Kidney glomerular epithelial cell (primary cell): ENCODE results near the gene SHH.

ENCODE experiments used
- DNase-seq: peaks from one replicate; lab custom pipeline; 2025; lab: John Stamatoyannopoulos, UW

Gene SHH

DNA sequence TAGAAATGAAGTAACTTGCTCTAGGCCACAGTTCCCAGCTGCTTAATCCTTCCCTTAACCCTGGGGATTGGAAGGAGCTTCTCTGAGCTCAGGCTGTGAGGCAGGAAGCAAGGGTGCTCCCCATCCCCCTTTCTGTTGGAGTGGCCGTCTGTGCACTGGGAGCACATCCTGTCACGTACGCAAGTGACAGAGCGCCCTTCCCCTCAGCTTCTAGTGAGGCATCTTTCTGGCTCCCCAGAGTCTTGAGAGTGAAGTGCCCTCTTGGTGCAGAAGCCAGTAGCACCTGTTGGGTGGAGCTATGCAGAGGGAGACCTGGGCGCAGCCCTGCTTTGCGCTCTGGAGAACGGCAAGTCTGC, 47.8 kb downstream of the SHH start:
- DNase-seq, result no peak

DNA sequence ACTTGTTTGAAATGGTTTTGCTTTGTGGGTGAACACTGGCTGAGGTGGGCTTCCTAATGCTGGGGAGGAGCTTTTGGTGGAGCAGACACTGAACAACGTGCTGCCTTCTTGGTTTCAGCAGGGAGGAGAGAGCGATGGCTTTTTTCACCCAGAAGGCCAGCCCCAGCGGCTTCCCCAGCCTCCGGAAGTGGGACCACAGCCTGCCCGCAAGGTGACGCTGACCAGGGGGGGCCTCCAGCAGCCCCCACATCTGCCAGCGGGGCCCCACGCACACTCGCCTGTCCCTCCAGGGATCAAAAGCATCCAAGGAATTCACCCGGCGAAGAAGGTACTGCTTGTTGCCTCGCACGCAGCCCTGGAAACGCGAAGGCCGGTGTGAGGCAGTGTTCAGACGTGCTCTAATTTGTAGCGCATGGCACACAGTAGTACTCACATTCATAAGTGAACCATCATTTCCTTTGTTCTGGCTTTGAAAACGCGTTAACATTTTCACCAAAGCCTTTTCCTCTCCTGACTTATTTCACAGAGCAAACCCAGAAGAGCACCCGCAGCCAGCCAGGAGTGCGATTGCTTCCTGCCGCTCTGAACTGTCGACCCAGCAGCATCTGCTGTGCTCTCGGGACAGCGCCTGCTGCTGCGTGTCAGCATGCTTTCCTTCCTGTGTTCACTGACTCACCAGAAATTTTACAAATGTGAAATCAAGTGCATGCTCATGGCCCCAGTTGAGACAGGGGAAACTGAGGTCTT, 48.4 kb downstream of the SHH start:
- no peak for DNase-seq

DNA sequence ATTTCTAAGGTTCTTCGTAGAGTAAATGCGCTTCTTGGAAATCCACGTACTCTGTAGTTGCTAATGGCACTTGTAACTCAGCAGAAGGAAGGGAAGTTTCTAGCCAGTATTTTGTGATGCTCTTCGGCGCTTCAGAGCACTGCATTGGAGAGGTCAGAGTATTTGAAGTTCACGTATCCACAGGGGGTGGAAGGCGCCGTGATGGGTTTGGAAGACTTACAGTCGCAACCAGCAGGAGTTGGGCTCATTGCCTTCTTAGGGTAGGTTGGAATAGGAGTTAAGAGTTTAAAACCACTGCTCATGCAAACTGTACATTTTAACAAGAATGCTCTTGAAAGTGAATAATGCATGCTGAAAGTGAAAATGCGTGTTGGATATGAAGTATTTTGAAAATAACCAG, 49.1 kb downstream of the SHH start:
- DNase-seq, result no peak

DNA sequence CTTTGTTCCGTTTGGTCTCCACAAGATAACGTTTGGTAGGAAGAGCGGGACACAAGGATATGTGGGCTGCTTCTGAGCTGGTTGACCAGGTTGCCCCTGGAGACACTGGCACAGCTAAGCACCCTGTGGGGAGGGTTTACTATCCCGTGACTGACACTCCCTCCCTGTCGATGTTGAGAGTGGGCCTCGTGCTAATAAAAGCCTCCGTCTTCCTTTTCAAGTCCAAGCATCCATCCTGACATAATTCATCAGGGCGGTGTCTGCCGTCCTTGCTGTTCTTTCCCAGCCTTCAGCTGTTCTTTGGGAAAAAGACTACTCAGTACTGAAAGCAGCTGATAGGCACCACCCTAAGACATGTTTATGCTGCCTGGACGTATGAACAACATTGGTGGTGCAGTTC, 49.6 kb downstream of the SHH start:
- DNase-seq, result no peak

DNA sequence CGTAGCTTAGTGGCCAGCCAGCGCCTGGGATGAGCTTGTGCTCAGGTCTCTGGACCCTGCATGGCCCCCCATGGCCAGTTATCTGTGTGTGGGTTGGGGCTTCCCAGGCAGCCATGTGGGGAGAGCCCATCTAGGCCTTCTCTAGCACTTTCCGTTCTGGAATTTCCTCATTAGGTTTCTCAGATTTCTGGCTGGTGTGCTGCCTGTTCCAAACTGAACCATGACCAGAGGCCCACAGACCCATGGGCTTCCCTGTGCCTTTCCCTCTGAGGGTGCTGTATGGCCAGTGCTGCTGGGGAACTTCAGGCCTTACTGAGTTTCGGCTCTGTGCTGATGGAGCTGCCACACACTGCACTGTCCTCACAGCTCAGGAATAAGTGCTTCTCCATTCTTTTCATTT, 50.2 kb downstream of the SHH start:
- DNase-seq, result no peak

DNA sequence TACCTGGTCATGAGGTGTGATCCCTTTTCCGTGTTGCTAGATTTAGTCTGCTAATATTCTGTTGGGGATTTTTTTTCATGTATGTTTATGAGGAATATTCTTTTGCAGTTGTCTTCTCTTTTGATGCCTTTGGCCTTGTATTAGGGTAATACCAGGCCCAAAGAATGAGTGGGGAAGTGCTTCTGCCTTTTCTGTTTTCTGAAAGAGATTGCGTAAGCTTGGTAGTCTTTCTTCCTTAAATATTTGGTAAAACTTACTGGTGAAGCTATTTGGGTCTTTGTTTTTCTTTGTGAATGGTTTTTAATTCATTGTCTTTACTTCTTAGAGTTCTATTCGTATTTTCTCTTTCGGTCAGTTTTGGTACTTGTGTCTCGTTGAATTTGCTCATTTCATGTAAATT, 51.1 kb downstream of the SHH start:
- DNase-seq, result no peak

DNA sequence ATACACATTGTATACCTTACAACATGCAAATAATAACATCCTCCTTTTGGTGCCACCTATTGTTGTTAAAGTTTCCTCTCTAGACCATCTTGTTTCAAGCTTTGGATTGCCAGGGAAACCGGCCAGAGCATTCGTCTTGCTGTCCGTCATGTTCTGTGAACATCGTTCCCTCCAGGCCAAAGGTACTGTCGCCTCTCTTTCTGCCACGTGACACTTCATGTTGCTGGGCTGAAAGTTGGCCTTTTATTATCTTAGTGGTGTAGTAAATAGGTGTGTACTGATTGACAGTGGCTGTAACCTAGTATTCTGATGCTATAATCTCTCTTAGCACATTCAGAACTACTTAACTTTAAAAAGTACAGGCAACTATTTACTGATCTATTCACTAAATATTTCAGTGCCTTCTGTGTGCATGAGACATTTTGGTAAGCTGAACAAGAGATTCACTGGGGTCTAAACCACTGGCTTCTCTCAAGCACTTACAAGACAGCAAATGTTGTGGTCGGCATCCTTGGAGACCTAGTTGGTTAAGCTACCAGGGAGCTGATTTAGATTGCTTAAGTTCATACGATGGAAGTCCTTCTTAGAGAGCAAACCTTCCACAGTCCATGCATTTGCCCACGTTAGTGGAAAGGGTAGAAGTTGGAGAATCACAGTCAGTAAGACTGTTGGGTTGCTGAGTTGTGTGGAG, 52.4 kb downstream of the SHH start:
- DNase-seq, result no peak

- DNase-seq, result no peak
Measured at GRCh38 chr7:155758348-155758747, 53.9 kb downstream of the SHH start.

DNA sequence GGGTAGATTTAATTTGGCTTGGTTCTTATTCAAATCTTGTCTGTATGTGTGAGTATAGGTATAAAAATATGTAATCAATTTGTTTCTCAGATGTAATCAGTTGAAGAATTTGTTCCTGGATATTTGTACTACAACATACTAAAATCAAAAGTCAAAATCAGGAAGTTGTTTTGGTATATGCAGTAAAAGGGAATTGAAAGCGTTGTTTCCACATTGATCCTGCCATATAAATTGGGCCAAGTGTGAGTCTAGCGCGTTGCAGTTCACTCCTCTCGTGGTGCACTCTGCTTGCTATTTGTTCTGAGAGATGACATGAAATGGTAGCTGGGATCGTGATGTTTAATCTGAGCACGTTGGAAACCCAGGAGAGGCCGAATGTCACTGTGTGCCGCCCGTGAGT, 55.9 kb downstream of the SHH start:
- no peak for DNase-seq

GRCh38 chr7:155755026-155755425, 57.2 kb downstream of the SHH start:
- no peak for DNase-seq

GRCh38 chr7:155754165-155754564, 58.1 kb downstream of the SHH start:
- DNase-seq, result no peak

DNA sequence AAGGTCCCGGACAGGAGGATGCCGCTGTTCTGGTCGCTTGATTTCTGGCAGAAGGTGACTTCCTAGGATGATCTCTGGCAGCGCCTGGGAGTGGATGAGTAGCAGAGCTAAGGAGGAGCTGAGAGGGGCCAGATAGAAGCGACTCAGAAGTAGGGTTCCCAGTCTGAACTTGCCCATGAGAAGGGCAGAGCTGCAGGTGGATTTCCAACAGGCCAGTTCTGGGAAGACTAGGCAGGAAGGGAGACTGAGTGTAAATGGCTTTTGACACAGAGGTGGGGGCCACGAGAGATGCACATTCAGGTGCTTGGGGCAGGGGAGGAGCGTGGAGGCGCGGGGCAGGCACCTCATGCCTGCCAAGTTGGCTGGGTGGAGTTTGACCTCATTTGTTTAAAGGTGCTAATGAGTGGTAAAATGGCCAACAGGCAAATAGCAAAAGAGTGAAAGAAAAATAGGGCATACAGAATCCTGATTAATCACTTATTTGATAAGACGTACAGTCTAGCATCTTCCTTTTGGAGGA, 58.8 kb downstream of the SHH start:
- DNase-seq, result no peak

DNA sequence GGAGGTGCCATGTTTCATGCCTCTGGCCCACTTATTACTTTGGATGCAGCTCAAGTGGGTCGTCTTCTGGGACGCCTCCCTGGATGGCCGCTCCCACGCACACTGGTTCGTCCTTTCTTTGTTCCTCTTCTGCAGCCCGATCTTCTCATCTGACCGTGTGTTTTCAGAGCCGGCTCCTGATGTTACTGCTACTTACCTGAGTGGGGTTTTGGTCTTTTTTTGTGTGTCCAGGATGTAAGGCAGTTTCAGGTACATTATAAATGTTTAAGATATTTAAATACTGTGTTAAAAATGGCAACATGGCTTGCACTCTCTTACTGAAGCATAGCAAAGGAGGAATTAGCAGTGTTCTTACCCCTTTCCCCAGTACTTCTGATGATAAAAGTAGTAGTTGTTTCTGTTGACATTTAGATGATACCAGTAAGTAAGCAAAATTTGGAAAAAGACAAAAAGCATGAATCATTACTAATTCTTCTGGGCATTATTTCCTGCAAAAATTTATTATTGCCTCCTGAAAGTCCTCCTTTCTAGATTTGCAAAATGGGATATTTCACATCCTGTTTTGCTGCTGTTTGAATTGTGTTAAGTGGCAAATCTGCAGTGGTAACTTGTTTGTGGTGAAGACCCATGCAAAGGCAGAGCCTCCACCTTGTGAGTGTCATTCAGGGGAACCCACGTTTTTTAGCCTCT, 59.4 kb downstream of the SHH start:
- no peak for DNase-seq

DNA sequence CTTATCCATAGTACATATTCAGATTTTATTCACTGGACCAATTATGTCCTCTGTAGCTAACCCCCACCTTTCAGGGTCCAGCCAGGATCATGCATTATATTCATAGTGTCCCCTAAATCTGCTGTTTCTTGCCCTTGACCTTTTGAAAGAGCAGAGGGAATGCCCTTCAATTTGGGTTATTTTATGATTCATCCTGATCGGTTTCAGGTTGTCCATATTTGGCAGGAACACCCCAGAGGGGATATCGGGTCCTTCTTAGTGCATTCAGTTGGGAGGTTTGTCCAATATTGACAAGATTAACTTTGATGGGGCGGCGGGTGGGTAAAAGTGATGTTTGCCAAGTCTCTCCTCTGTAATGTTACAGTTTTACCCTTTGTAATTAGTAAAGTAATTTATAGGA, 60.9 kb downstream of the SHH start:
- no peak for DNase-seq

DNA sequence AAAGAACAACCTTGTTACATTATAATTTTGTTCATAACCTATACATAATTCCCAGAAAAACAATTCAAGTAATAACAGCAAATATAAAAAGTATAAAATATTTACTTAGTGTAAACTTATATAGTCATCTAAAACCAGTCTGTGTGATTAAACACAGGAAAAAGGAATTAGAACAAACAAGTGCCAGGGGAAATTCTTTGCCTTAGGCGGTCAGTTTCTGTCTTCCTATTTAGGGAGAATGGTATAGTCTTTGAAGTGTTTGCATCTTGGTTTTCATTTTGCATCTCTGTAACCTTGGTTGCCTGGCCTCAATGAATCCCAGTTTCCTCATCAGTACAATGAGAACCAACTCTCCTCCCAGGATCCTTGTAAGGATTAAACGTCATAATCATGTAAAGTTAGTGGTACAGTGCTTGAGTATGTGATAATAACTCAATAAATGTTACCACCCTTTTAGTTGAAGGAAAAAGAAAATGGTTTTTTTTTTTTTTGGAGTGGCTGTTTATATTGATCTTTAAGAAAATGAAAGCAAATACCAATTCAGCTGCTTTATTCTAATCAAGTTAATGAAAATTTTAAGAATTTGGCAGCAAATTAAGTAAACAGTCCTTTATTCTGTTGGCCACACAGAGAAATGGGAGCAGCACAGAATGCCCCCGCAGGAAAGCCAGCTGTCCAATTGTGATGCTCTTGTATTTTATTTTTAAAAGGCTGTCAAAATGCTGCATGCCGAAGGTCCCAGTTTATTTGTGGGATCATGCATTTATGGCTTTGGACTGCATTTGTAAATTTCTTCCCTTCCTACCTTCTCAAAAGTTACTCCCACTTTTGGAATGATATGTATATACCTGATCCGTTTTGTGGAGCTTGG, 61.8 kb downstream of the SHH start:
- DNase-seq, result no peak
